Endothelial cell of umbilical vein (primary cell): ENCODE results near the gene LIPG. TPM values are rescaled to one million over a fixed set of nuclear protein-coding genes. Genes with fewer than 3 reads are reported as not detected.

Experiments
- BruUV-seq: library from RNA; stranded (reverse); fragments of 400-500 nt; replicated peaks from 2 replicates; lab custom pipeline; 2021; lab: Mats Ljungman, UMichigan
- CTCF ChIA-PET: fragments of 300-600, 350-600 bp; sonication (Branson Sonifier 250); formaldehyde crosslinking; loops from one replicate; lab custom pipeline; 2021; ENCODE audit warnings: antibody characterized with exemption, inconsistent platforms; lab: Charles Lee
- POLR2A ChIA-PET: fragments of 300-600, 350-600 bp; sonication (Branson Sonifier 250); formaldehyde crosslinking; loops from one replicate; lab custom pipeline; 2021; ENCODE audit warnings: antibody characterized with exemption, inconsistent platforms; lab: Charles Lee
- DNase-seq: peaks from one replicate; pipeline ENCODE4 v3.0.0-alpha.2; 2011; ENCODE audit warnings: low read depth, low spot score
- FAIRE-seq: peaks from 2 replicates; lab custom pipeline; 2011; peaks lifted over from hg19 to GRCh38; lab: Jason Lieb, UNC
- H2AFZ ChIP-seq: 2 replicates; pipeline ENCODE4 v1.6.0; 2012; ENCODE audit warnings: low read depth, low read length, control low read depth, inconsistent platforms
- H3K27ac ChIP-seq: 2 replicates; pipeline ENCODE4 v1.5.1; 2011; ENCODE audit warnings: low read depth, mild to moderate bottlenecking, control low read depth, low read length, moderate library complexity; ENCODE audit not compliant: insufficient read depth
- H3K27me3 ChIP-seq, 2 experiments: 2 replicates each; pipeline versions ENCODE4 v1.6.0 to v1.6.1; 2011; ENCODE audit warnings: low read length in 2 of 2, mixed read lengths in 1 of 2; ENCODE audit not compliant: control insufficient read depth in 2 of 2, insufficient read depth in 2 of 2
- H3K36me3 ChIP-seq, 2 experiments: 2 replicates in 1 of 2; 3 replicates in 1 of 2; pipeline ENCODE4 v1.5.1; 2011; ENCODE audit warnings: low read length in 2 of 2, mild to moderate bottlenecking in 1 of 2, moderate library complexity in 1 of 2; ENCODE audit not compliant: control insufficient read depth in 2 of 2, insufficient read depth in 2 of 2; ENCODE audit errors: extremely low read depth in 1 of 2
- H3K4me1 ChIP-seq: 3 replicates; pipeline ENCODE4 v1.5.1; 2011; ENCODE audit warnings: mild to moderate bottlenecking, low read length; ENCODE audit not compliant: control insufficient read depth, insufficient read depth; ENCODE audit errors: extremely low read depth
- H3K4me2 ChIP-seq: 2 replicates; pipeline ENCODE4 v1.6.1; 2011; ENCODE audit warnings: low read length, control low read depth, mixed read lengths; ENCODE audit not compliant: insufficient read depth
- H3K4me3 ChIP-seq, 3 experiments: fragments of 200-600 bp in 1 of 3; sonication (generic), shearing (Covaris generic) in 1 of 3; replicated peaks in 1 of 3; 2 replicates each; pipeline ENCODE4 v1.5.1; 2011 to 2016; ENCODE audit warnings: control low read depth in 3 of 3, low read length in 3 of 3, mild to moderate bottlenecking in 2 of 3, inconsistent platforms in 1 of 3, low read depth in 1 of 3, moderate library complexity in 1 of 3; ENCODE audit not compliant: insufficient read depth in 1 of 3
- H3K79me2 ChIP-seq: 2 replicates; pipeline ENCODE4 v1.6.0; 2012; ENCODE audit warnings: low read length, inconsistent platforms; ENCODE audit not compliant: control insufficient read depth, insufficient read depth
- H3K9ac ChIP-seq: replicated peaks from 2 replicates; pipeline ENCODE3; 2011; ENCODE audit warnings: low read length, control low read depth; ENCODE audit not compliant: insufficient read depth; ENCODE audit errors: extremely low read depth
- H3K9me1 ChIP-seq: replicated peaks from 3 replicates; pipeline ENCODE4 v1.6.0; 2011; ENCODE audit warnings: mild to moderate bottlenecking, low read length; ENCODE audit not compliant: control insufficient read depth, insufficient read depth; ENCODE audit errors: extremely low read depth
- H3K9me3 ChIP-seq: replicated peaks from 2 replicates; pipeline ENCODE4 v1.5.1; 2012; ENCODE audit warnings: low read length, inconsistent platforms; ENCODE audit not compliant: control insufficient read depth, insufficient read depth
- H4K20me1 ChIP-seq: replicated peaks from 2 replicates; pipeline ENCODE3; 2011; ENCODE audit warnings: mild to moderate bottlenecking, low read length; ENCODE audit not compliant: control insufficient read depth, insufficient read depth; ENCODE audit errors: extremely low read depth
- EZH2 ChIP-seq: IDR thresholded peaks from 2 replicates; pipeline ENCODE4 v1.6.1; 2012; ENCODE audit warnings: borderline replicate concordance, low read depth, mild to moderate bottlenecking, moderate library complexity, low read length, inconsistent platforms; ENCODE audit not compliant: severe bottlenecking
- FOS ChIP-seq: IDR thresholded peaks from 2 replicates; pipeline ENCODE4 v1.6.1; 2011; ENCODE audit warnings: mild to moderate bottlenecking, low read length, moderate library complexity, borderline replicate concordance; ENCODE audit not compliant: insufficient read depth
- GATA2 ChIP-seq: IDR thresholded peaks from 2 replicates; pipeline ENCODE4 v1.7.0; 2011; ENCODE audit warnings: low read depth, mild to moderate bottlenecking, moderate library complexity, mixed read lengths, low read length; ENCODE audit not compliant: insufficient read length, insufficient read depth
- JUN ChIP-seq: IDR thresholded peaks from 2 replicates; pipeline ENCODE4 v1.6.1; 2011; ENCODE audit warnings: borderline replicate concordance, low read depth; ENCODE audit not compliant: insufficient read length, insufficient read depth
- MAX ChIP-seq: IDR thresholded peaks from 2 replicates; pipeline ENCODE4 v1.6.1; 2011; ENCODE audit not compliant: insufficient read depth, insufficient read length
- MYC ChIP-seq: IDR thresholded peaks from one replicate; pipeline ENCODE4 v1.6.1; 2011; ENCODE audit warnings: mild to moderate bottlenecking, low read depth, low read length
- POLR2A ChIP-seq: IDR thresholded peaks from 2 replicates; pipeline ENCODE4 v1.6.1; 2012; ENCODE audit warnings: low read depth, mild to moderate bottlenecking, control low read depth, low read length
- POLR2AphosphoS5 ChIP-seq: IDR thresholded peaks from 2 replicates; pipeline ENCODE4 v1.6.1; 2012; ENCODE audit warnings: low read depth, mild to moderate bottlenecking, control low read depth, low read length, moderate library complexity; ENCODE audit not compliant: insufficient read depth
- dilution Hi-C: fragments of 300-500 bp; cut with MboI; formaldehyde crosslinking; loops from one replicate; pipeline ENCODE4 v1.15.0; 2019; ENCODE audit warnings: low sequenced_read_pairs; ENCODE audit not compliant: extremely low pct_ligation_motif_present
- intact Hi-C: fragments of 100-400 bp; cut with micrococcal nuclease; formaldehyde crosslinking; loops from one replicate; pipeline ENCODE4 v1.10.0; 2022
- polyA plus RNA-seq, 4 experiments: library from polyadenylated mRNA; depleted of rRNA in 3 of 4; stranded (reverse) in 3 of 4; unstranded in 1 of 4; fragments of >200 nt; gene quantifications; 2 replicates each; pipeline versions ENCODE4 v1.2.1 to v1.2.3, GENCODE V29; 2011 to 2012; ENCODE audit warnings: missing spikeins in 1 of 4
- total RNA-seq: library from RNA; stranded (reverse); gene quantifications from 2 replicates; pipeline ENCODE4 v1.2.3, GENCODE V29; 2021
- TF ChIP-seq, protein P1 (sequence below), 2 donors: IDR thresholded peaks; 1 replicate in 1 of 2; 2 replicates in 1 of 2; pipeline ENCODE4 v1.5.1; 2011; ENCODE audit warnings: low read length in 2 of 2, mild to moderate bottlenecking in 2 of 2, moderate library complexity in 2 of 2, control low read depth in 1 of 2, inconsistent platforms in 1 of 2, low read depth in 1 of 2; ENCODE audit not compliant: insufficient read depth in 1 of 2; ENCODE audit errors: extremely low read depth in 1 of 2

The LIPG gene
- total and polyA plus RNA-seq, 2 donors (not counting 3 experiments of a cell fraction or from before 2014, with no cell fraction given), result 80.6 to 86.3 TPM

DNA sequence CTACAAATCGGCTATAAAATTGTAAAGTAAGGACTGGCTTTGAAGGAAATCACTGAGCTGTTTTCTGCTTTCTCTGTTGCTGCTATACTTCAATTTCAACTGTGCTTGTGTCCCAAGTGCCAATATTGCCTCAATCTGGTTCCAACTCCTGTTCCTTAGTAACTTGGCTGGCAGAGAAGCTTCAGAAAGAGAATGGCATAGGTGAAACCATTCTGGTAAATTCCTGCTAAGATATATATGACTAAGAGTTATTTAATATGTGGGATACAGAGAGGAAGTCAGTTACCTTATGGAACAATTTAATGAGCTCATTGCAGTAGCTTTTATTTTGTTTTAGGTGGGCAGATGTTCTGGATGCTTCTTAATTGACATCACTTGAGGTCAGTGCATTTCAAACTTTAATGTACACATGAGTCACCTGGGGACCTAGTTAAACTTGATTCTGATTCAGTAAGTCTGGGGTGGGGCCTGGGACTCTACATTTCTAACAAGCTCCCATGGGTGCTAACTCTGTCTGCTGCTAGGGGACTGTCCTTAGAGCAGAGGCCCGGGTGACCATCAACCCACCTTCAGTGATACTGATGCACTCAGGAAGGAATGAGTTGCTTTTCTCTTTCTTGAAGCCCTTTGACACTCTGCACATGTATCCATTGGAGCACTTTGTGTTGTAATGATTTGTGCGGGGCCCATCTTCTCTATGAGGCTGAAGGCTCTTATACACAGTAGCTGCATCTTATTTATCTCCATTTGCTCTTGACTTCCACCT, 47.6 kb downstream of the LIPG start:
- H3K9ac ChIP-seq, result no peak overlapping the region
- no peaks in the 10 kb centered on the region for H4K20me1 ChIP-seq
- dilution Hi-C loops (no loop called here), intact Hi-C loops (no loop called here)
- POLR2A ChIA-PET, result no interaction called here
- H3K27me3 ChIP-seq, result peaks cover 0 to 2% of the 10 kb centered on the region in 2 experiments
- FAIRE-seq (peak; percentile 54), DNase-seq (no peak)
- H3K79me2 ChIP-seq, result no peaks in the 10 kb centered on the region
- no peaks in the 10 kb centered on the region for H3K9me3 ChIP-seq
- no peaks in the 10 kb centered on the region for H3K9me1 ChIP-seq
- H3K4me1 ChIP-seq, result no peaks in the 10 kb centered on the region
- H3K27ac ChIP-seq, result no peak overlapping the region
- CTCF ChIA-PET, result interaction anchor here (1.1 to 2.0 kb wide), 3 partner anchors 9 to 120 kb away, joined by 3 to 7 read pairs (median 3); no protein-coding TSS in a partner anchor
- no peak overlapping the region for H3K4me2 ChIP-seq
- H3K36me3 ChIP-seq, result no peaks in the 10 kb centered on the region
- BruUV-seq, result no TSS peak
- H2AFZ ChIP-seq, result no peak overlapping the region
- no peak overlapping the region for H3K4me3 ChIP-seq
- TF ChIP-seq POLR2AphosphoS5 (no peak), POLR2A (no peak), MYC (no peak), EZH2 (no peak), MAX (no peak)

DNA sequence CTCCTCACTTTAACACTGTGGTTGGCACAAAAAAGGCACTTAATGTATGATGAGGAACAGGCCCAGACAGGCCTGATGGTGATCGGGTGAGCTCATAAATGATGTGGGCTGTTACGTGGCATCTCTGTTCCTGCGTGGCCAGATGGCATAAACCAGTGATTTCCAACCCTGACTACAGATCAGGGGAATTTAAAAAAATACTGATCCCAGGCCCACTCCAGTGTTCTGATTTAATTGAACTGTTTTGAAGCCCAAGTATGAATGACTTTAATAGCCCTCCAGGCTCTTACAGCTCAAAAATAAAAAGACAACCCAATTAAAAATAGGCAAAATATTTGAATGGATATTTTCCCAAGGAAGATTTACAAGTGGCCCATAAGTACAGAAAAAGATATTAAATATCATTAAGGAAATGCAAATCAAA, 48.2 kb downstream of the LIPG start:
- Histone ChIP-seq H3K79me2 (no peaks in the 10 kb centered on the region), H3K4me3 (no peak overlapping the region), H3K27me3 (peaks cover 0 to 2% of the 10 kb centered on the region in 2 experiments), H3K9ac (no peak overlapping the region), H3K9me3 (no peaks in the 10 kb centered on the region), H2AFZ (no peak overlapping the region), H3K9me1 (no peaks in the 10 kb centered on the region), H3K4me2 (no peak overlapping the region), H3K4me1 (no peaks in the 10 kb centered on the region), H4K20me1 (no peaks in the 10 kb centered on the region), H3K27ac (no peak overlapping the region), H3K36me3 (no peaks in the 10 kb centered on the region)
- no peak for DNase-seq
- TF ChIP-seq POLR2AphosphoS5 (no peak), EZH2 (no peak), MYC (no peak), JUN (no peak), MAX (no peak), FOS (no peak), GATA2 (no peak), POLR2A (no peak)
- TF ChIP-seq, protein P1, sequence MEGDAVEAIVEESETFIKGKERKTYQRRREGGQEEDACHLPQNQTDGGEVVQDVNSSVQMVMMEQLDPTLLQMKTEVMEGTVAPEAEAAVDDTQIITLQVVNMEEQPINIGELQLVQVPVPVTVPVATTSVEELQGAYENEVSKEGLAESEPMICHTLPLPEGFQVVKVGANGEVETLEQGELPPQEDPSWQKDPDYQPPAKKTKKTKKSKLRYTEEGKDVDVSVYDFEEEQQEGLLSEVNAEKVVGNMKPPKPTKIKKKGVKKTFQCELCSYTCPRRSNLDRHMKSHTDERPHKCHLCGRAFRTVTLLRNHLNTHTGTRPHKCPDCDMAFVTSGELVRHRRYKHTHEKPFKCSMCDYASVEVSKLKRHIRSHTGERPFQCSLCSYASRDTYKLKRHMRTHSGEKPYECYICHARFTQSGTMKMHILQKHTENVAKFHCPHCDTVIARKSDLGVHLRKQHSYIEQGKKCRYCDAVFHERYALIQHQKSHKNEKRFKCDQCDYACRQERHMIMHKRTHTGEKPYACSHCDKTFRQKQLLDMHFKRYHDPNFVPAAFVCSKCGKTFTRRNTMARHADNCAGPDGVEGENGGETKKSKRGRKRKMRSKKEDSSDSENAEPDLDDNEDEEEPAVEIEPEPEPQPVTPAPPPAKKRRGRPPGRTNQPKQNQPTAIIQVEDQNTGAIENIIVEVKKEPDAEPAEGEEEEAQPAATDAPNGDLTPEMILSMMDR (IDR thresholded peaks at IDR 0.05; ENCODE audit: extremely low read depth in 1 of 2, insufficient read depth in 1 of 2, low read depth in 1 of 2, low read length in 2 of 2), result no peak
- CTCF ChIA-PET, result interaction anchor here (1.1 to 2.0 kb wide), 3 partner anchors 9 to 119 kb away, joined by 3 to 7 read pairs (median 3); no protein-coding TSS in a partner anchor
- FAIRE-seq, result no peak
- intact Hi-C loops (no loop called here), dilution Hi-C loops (no loop called here)
- BruUV-seq, result no TSS peak
- POLR2A ChIA-PET, result no interaction called here
